Stimulated activated CD8-positive, alpha-beta memory T cell treated with anti-CD3 and anti-CD28 coated beads, Interleukin-7, amount 100 ng/mL, for 4 hours (primary cell): Measurements from ENCODE around the gene SEL1L3.
A peak's percentile ranks its signal among the peaks of the same experiment; 100 is the strongest.

Experiments
- DNase-seq, 2 donors: peaks; one replicate each; pipeline ENCODE4 v3.0.0-alpha.2; 2020; ENCODE audit warnings: low read depth in 2 of 2

SEL1L3 gene

GRCh38 chr4:25852103-25852502 lies 10.7 kb downstream of the SEL1L3 start:
- DNase-seq = no peak

DNA sequence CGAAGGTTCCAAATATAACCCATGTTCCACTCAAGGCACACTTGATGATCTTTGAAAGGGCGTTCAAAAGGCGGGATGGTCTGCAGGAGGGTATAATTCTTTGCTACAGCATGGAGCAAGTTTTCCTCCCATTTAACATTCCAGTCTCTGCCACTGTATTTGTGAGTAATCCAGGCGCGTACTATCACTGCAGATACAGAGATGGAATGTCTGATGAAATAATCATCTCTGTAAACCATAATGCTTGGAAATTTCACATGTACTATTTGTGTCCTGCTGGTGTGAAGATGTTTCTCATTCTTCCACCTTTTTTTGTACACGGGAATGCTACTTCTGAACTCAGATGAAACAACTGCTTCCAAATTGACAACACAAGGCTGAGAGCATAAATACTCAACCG lies 15.5 kb downstream of the SEL1L3 start:
- DNase-seq = no peak

GRCh38 chr4:25845841-25846653 lies 16.7 kb downstream of the SEL1L3 start:
- no peak for DNase-seq

DNA sequence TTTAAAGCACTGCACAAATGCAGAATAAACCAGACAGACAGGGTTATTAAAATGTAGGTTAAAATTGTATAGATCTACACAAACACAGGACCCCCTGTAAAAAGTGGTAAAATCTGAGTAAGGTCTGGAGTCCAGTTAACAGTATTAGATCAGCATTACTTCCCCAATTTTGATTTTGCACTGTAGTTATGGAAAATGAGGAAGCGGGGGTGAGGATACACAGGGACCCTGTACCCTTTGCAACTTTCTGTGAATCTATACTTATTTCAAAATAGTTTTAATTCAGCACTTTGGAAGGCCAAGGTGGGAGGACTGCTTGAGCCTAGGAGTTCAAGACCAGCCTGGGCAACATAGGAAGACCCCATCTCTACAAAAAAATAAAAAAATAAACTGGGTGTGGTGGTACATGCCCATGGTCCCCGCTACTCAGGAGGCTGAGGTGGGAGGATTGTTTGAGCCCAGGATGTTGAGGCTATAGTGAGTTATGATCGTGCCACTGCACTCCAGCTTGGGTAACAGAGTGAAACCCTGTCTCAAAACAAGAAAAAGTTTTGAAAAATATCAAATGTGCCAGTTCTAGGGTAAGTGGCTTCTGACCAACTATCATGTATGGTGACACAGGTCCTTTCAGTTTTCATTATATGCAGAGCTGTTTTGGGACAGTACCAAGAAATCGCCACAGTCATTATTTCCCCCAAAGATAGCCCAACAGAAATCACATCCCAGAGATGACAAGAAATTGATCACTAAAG lies 17.7 kb downstream of the SEL1L3 start:
- DNase-seq = no peak

GRCh38 chr4:25843340-25844097 lies 19.3 kb downstream of the SEL1L3 start:
- DNase-seq = no peak

GRCh38 chr4:25842229-25842845 lies 20.5 kb downstream of the SEL1L3 start:
- peak; percentile 24 to 25 for DNase-seq

DNA sequence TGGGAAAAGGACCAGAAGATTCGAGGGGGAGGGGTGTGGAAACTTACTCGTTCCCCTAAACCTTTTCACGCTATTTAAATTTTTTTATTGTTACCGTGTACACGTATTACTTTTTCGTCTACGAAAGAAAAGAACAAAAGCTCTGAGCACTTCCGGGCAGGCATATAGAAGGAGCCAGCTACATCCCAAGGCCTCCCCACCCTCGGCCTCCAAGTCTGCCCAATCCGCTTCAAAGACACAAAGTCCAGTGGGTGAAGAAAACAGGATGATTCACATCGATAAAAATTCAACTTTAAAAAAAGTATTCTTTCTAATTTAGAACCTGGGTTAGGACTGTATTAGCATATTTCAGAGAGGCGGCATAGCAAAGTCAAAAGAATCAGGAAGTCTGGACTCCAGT lies 23.1 kb downstream of the SEL1L3 start:
- DNase-seq = no peak

GRCh38 chr4:25839233-25839632 lies 23.6 kb downstream of the SEL1L3 start:
- no peak for DNase-seq

DNA sequence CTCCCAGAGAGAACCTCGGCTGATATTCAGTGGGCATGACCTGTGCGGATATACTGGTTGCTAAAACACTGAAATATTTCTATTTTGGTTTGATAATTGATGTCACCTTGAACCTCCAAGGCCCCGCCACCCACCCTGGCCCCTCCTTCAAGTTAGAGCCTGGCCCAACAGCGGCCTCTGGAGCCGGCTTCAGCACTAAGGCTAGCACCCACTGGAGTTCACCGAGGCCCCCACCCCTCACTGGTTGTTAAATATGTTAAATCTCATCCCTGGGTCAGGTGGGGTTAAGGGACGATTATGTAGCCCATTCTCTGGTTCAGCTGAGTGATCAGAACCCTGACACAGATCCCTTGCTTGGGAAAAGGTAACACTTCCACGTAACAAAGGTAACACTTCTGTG lies 24.3 kb downstream of the SEL1L3 start:
- DNase-seq = no peak

DNA sequence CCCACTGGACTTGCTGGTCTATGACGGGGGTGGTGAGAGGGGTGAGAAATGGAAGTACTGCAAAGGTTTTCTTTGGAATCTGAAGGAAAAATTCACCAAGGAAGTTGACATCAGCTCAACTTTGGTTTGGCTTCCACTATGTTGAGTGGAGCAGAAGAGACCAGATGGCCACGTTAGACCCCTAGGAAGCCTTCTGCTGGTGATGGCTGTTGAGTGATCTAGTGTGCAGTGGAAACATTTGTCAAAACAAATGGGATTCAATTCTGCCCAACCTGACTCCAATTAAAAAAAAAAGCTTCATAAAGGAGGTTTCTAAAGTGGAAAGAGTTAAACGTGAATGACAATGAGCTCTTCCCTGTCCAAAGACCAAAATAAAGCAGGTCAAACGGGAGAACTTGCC lies 25.7 kb downstream of the SEL1L3 start:
- DNase-seq = no peak

GRCh38 chr4:25835384-25835783 lies 27.4 kb downstream of the SEL1L3 start:
- DNase-seq = no peak

GRCh38 chr4:25834411-25835107 lies 28.2 kb downstream of the SEL1L3 start:
- no peak for DNase-seq

DNA sequence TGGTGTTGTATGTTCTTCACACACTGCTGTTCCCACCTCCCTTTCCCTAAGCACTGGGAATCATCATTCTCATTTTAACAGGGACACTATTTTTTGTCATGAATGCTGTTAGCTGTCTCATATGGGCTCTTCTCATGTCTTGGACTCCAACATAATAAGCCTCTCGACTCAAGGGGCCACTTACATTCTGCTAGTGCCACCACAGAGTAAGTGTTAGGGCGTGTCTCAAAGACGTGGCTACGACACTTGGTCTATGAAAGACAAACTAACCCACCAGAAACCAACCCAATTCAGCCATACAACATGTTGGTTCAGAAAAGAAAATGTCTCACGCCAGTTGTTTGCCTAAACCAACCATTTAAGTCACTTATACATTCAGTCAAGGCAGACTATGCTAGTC lies 32.2 kb downstream of the SEL1L3 start:
- DNase-seq = no peak

DNA sequence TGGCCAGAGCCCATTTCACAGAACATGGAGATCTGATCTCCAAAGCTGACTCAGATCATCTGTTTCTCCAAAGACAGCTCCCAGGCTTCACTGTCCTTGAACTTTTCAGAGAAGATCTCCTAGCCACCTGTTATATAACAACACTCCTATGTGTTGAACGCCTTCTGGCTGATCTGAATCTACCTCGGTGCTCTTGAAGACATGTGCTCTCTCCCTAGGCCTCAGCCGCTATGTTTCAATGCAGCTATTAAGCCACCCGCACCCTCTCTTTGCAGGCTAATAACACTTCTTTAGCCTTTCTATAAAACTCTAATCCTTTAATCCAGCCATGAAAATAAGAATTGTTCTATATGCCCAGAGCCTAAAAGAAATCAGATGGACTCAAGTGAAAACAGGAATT lies 34.9 kb downstream of the SEL1L3 start:
- DNase-seq = no peak

DNA sequence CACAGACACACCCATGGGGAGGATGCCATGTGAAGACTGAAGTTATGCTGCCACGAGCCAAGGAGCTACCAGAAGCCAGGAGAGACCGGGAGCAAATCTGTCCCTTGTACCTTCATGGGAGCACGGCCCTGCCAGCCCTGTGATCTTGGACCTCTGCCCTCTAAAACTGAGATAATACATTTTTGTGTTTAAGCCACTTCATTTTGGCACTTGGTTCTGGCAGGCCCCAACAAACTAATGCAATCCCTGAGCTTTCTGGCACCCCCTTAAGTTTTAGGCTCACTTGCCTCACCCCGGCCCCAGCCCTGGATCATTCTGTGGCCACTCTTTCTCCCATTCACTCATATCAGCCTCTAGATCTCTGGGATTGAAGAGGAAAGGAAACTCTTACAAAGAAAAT lies 35.4 kb downstream of the SEL1L3 start:
- no peak for DNase-seq

DNA sequence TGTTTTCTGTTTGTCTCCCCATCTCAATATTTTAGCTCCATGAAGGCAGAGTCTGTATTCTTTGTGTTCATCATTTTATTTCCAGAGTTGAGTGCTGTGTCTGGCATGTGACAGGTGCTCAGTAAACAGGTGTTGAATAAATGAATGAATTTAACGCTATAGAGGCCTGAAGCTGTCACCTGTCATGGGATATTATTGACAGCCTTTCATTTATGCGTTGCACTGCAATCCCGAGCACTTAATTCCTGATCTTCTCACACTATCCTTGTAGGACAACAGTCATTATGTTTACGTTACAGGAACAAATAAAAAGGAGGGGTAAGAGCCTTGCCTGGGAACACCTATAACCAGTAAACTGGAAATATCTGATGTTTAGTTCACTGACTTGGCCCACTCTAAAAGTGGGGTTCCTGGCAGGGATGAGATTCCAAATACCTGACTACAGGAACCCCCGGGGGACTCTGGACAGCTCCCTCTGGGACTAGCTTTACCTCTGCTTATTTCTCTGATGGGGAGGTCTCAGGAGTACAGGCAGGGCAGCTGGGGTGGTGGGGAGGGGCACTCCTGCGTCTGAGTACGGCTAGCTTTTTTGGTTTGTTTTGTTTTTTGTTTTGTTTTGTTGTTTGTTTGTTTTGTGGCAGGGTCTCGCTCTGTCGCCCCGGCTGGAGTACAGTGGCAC lies 36.6 kb downstream of the SEL1L3 start:
- DNase-seq = no peak

DNA sequence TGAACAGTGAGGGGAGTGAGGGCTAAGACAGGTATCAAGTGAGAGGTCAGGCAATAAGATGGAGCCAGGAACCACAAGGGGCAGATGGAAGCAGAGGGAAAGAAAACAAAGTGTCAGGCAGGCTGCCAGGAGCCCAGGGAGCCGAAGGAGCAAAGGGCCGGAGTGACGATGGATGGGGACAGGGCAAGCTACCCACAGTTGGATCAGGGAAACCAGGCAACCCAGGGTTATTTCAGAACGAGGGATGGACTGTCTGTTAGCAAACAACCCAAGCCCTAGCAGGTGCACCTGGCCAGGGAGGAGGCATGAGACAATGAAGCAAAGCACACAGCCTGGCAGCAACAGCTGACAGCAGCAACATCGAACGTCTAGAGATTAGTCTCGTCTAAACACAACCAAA lies 39.2 kb downstream of the SEL1L3 start:
- no peak for DNase-seq

- no peak for DNase-seq
These were observed 40.9 kb downstream of the SEL1L3 start for GRCh38 chr4:25821899-25822298.

DNA sequence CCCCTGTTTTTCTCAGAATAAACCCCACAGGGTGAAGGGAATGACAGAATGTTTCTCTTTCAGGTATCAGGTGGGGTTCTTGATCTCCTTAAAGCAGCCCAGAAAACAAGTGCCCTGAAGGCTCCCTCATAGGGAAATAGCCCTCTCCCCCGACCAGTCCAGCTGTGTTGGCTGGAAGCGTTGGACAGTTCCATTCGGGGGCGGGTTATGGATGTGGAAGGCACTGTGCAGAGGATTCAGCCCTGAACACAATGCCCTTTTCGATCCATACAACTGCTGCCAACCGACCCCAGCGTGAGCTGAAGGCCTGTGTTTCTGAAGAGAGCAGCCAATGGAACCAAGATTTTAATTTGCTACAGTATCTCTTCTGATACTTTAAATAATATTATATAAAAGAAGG lies 41.5 kb downstream of the SEL1L3 start:
- DNase-seq = no peak

DNA sequence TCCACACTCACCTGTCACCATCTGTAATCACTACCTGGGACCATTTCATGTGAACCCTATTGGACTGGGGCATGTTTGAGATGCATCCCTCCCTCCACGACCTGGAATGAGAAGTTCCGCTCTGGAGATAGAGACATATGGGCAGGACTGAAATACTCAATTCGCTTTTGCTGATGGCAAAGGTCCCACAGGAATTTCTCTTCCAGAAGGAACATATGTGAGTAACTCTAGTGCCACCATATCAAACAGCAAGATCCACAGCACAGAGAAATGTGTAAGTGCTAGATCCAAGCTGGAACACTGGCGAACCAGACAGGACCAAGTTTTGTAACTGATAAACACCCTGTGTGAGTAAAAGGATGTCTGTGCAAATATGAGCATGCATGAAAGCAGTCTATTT lies 43.9 kb downstream of the SEL1L3 start:
- no peak for DNase-seq

DNA sequence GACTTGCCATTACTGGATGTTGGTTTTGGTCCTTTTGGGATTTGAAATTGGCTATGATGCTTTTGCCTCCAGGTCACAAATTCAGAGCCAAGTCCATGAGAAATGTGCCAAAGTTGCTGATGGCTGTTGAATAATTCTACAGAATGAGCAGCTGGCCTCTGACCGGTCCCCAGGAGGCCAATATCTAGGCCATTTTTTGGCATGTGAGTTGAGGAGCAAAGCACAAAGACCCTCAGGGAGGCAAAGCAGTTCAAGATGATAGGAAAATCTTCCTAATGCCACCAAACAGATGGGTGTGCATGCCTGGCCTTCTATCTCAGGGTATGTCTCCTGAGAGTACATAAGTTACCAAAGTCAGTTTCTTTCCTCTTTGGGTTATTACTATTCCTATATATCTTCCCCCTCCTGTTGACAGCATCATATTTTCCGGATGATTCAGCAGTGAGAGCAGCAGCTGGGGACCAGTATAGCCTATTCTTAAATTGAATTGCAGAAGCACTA lies 44.4 kb downstream of the SEL1L3 start:
- DNase-seq = no peak
